GM12874 (cell line): ENCODE results near the gene KIRREL1.

Source experiments
- CTCF ChIP-seq: IDR thresholded peaks from 2 replicates; pipeline ENCODE4 v1.5.1; 2011; ENCODE audit warnings: low read depth, mild to moderate bottlenecking, control low read depth, low read length, moderate library complexity; ENCODE audit not compliant: insufficient read depth

The KIRREL1 gene

GRCh38 chr1:158119976-158120653 lies 126.7 kb downstream of the KIRREL1 start:
- TF ChIP-seq CTCF = no peak

- peak; percentile 69 for TF ChIP-seq CTCF
Observed at GRCh38 chr1:158121604-158122254, 128.3 kb downstream of the KIRREL1 start.

- TF ChIP-seq CTCF = no peak
Observed at GRCh38 chr1:158122833-158123388, 129.5 kb downstream of the KIRREL1 start.

DNA sequence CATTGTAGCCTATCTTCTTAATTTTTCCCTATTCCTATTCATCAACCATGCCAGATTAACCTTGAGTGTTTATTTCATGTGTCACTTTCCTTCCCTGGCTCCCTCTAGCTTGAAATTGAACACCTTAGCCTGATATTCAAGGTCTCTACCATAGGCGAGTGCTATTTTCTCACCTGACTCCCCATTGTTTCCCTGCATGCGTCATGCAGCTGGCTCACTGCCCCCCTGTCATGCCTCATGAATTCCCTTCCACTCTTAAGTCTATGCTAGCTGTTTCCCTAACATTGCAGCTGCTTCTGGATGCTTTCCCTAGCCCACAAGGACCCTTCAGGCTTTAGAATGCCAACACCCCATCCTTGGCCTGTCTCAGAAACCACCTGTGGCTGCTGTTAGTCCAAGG lies 130.6 kb downstream of the KIRREL1 start:
- TF ChIP-seq CTCF = no peak

DNA sequence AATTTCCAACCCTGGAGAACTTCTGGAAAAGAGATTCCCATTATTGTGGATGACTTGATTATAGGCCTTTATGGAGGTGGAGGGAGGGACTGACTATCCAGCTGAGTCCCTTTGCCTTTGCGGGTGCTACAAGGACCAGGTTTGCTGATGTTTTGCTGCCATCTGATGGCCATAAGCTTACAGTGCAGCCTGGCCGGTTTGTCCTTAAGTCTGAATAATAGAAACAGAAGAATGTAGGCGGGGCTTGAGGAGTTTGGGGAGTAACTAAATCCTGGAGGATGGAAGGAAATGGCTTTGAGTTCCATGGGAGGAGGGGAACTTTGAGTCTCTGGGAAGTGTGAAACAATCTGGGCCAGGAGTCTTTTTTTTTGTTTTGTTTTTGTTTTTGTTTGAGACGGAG lies 131.6 kb downstream of the KIRREL1 start:
- TF ChIP-seq CTCF = peak; percentile 77

GRCh38 chr1:158126425-158126824 lies 133.0 kb downstream of the KIRREL1 start:
- TF ChIP-seq CTCF = no peak

GRCh38 chr1:158131217-158131616 lies 137.8 kb downstream of the KIRREL1 start:
- no peak for TF ChIP-seq CTCF
